Stimulated activated CD4-positive, alpha-beta T cell treated with anti-CD3 and anti-CD28 coated beads, Interleukin-1b, Interleukin-23, amount 100 ng/mL, for 48 hours (primary cell): Measurements from ENCODE around the gene SPDYE2.
"Not testable (repeated sequence)": the region's sequence is repeated elsewhere in the genome, so short reads cannot be mapped to it uniquely, and the experiment has no call there.

ENCODE experiments used
- DNase-seq: peaks from one replicate; pipeline ENCODE4 v3.0.0-alpha.2; 2020

The SPDYE2 gene

GRCh38 chr7:102606848-102607247 is 55.8 kb downstream of the SPDYE2 start:
- not testable (repeated sequence) for DNase-seq

GRCh38 chr7:102609734-102610133 is 58.7 kb downstream of the SPDYE2 start:
- DNase-seq: not testable (repeated sequence)

- DNase-seq: not testable (repeated sequence)
Measured at GRCh38 chr7:102610441-102610840, 59.4 kb downstream of the SPDYE2 start.

DNA sequence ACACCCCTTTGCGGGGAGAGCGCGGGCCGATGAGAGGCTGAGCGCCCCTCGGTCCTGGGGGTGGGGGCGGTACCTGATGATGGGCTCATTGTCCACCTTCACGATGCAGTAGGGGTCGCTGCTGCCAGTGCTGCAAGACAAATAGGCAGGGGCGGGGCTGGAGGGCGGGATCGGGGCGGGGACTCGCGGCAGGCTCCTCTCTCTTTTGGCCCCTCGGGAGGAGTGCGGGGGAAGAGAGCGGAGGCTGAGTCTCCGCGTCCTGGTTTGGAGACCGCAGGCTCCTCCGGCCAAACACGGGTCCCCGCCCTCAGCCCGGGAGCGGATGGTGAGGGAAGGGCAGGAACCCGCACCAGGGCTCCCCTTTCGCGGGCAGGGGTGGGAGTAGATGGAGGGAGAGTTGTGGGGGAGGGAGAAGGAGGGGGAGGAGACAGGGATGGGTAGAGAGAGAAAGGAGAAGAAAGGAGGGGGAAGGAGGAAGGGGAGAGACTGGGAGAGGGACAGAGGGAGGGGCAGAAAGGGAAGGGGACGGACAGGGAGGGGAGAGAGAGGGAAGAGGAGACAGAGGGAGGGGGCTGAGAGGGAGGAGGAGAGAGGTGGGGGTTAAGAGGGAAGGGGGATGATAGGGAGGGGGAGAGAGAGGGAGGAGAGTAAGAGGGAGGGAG is 60.1 kb downstream of the SPDYE2 start:
- DNase-seq: not testable (repeated sequence)

DNA sequence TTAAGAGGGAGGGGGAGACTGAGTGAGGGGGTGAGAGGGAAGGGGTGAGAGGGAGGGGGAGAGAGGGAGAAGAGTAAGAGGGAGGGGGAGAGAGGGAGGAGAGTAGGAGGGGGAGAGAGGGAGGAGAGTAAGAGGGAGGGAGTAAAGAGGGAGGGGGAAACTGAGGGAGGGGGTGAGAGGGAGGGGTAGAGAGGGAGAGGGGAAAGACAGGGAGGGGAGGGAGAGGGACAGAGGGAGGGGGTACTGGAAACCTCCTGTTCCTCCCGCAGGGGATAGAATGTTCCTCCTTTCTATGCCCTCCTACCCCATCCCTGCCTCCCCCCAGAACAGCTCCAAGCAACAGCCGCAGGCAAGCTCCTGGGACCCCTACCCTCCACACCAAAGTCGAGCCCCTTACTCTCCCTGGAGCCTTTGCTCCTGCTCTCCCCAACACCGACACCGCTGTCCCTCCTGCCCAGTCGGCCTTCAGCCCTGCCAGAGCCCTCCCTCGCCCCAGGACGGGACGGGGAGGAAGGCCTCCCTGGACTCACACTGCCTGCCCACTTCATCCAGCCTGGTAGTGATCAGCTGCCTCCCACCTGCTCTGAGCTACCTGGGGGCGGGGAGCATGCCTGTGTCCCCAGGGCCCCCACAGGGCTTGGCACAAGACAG is 60.8 kb downstream of the SPDYE2 start:
- not testable (repeated sequence) for DNase-seq
